Measurements from ENCODE around the gene INO80B. TPM values are rescaled to one million over a fixed set of nuclear protein-coding genes. Genes with fewer than 3 reads are reported as not detected.

The INO80B gene
- total RNA-seq, 4 donors from 2014 or later = 28.5 to 63.3 (median 48.0) TPM

DNA sequence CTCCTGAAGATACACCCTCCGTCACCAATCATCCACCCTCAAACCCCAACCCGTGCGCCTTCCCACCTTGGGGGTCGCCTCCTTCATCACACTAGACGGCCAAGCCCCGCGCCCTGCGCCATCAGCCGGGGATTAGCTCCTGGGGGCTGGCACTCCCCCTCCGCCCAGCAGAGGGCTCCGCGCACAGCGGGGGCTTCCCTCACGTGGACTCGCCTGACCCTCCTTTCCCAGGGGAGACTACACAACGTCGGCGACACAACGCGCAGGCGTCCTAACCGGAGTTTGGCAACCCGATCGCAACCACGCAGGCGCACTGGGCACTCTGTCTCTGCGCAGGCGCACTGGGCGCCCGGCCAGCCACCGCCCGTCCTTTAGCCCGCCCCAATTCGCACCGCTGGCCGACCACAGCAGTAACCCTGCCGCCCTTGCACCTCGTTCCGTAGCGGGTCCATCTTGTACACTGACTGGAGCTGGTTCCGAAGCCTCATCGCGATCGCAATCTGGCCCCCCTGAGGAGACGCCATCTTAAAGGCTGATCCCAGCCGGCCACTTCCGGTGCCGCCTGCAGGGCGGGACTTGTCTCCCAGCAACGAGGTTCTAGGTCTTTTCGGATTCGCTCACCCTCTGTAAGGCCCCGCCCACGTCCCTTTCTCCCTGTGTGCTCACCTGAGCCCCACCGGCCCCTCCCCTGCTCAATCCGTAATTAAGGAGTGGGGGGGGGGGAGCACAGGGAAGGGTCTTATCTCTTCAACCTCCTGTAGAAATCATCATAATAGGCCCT is 52.4 kb downstream of the INO80B start, which contains the start of gene PCGF1:
TSS of gene PCGF1 (minus strand) at position 551 of the 781 bp plus-strand sequence. CDS start at position 524, 27 bp downstream.
- DNase-seq = peak; percentile 99 to 100
- Histone ChIP-seq H3K4me1 (peaks cover 0 to 9% of the 10 kb centered on the region in 2 donors), H3K27ac (peak within 1 kb of the TSS; percentile 97 to 99), H3K27me3 (no peaks in the 10 kb centered on the region), H3K9me3 (no peaks in the 10 kb centered on the region), H3K36me3 (no peaks in the 10 kb centered on the region), H3K4me3 (peak within 1 kb of the TSS; percentile 72 to 73)
- intact Hi-C loops (cut with DNase I; ENCODE audit: low total_unique reads) = no loop called here
- TF ChIP-seq POLR2A (IDR thresholded peaks at IDR 0.05) = peak; percentile 7 to 60
- peak in 2 of 4 experiments; percentile 37 to 39 for TF ChIP-seq CTCF (IDR thresholded peaks at IDR 0.05)

Other genes with a start within 250 kb of the INO80B start
- gene SLC4A5, start 111.7 kb upstream of the INO80B start, total RNA-seq = 10 to 100 TPM in 1 of 4 donors, 1 to 10 TPM in 3; 2.1 to 15.1 (median 5.3) TPM
- 100 to 1,000 TPM in 2 of 4 donors, 10 to 100 TPM in 2; 48.2 to 140 (median 95.0) TPM for gene DCTN1, start 74.8 kb upstream of the INO80B start, total RNA-seq
- gene C2orf81, start 33.5 kb upstream of the INO80B start, total RNA-seq = 1 to 10 TPM in 3 of 4 donors, not detected in 1; 2.1 to 5.7 (median 2.9) TPM
- gene WDR54, start 33.4 kb upstream of the INO80B start, total RNA-seq = 10 to 100 TPM in 3 of 4 donors, not detected in 1; 12.3 to 19.7 (median 16.3) TPM
- 10 to 100 TPM in 2 of 4 donors, 1 to 10 TPM in 2; 9.8 to 36.3 (median 12.0) TPM for gene RTKN, start 13.2 kb upstream of the INO80B start, total RNA-seq
- gene WBP1, start 3.4 kb downstream of the INO80B start, total RNA-seq = 10 to 100 TPM; 25.4 to 74.2 (median 50.8) TPM
- 10 to 100 TPM; 20.2 to 56.2 (median 29.8) TPM for gene MOGS, start 10.3 kb downstream of the INO80B start, total RNA-seq
- 100 to 1,000 TPM in 1 of 4 donors, 10 to 100 TPM in 2, 1 to 10 TPM in 1; 8.8 to 101 (median 45.8) TPM for gene MRPL53, start 17.6 kb downstream of the INO80B start, total RNA-seq
- 10 to 100 TPM; 10.9 to 42.8 (median 35.7) TPM for gene CCDC142, start 27.9 kb downstream of the INO80B start, total RNA-seq
- gene TTC31, start 28.0 kb downstream of the INO80B start, total RNA-seq = 10 to 100 TPM in 3 of 4 donors, 1 to 10 TPM in 1; 8.5 to 29.2 (median 17.5) TPM
- gene LBX2, start 44.5 kb downstream of the INO80B start, total RNA-seq = 1 to 10 TPM in 1 of 4 donors, not detected in 3; 2.9 TPM
- gene PCGF1, start 52.6 kb downstream of the INO80B start, total RNA-seq = 10 to 100 TPM in 2 of 4 donors, 1 to 10 TPM in 2; 2.9 to 11.3 (median 9.7) TPM
- under 1 TPM in 1 of 4 donors, not detected in 3; 0.55 TPM for gene TLX2, start 59.4 kb downstream of the INO80B start, total RNA-seq
- not detected for gene DQX1, start 71.1 kb downstream of the INO80B start, total RNA-seq
- 10 to 100 TPM; 62.8 to 87.0 (median 70.7) TPM for gene AUP1, start 74.6 kb downstream of the INO80B start, total RNA-seq
- gene HTRA2, start 74.8 kb downstream of the INO80B start, total RNA-seq = 10 to 100 TPM; 13.1 to 40.1 (median 33.9) TPM
- 10 to 100 TPM in 3 of 4 donors, 1 to 10 TPM in 1; 9.5 to 26.5 (median 17.5) TPM for gene LOXL3, start 98.9 kb downstream of the INO80B start, total RNA-seq
- gene DOK1, start 99.6 kb downstream of the INO80B start, total RNA-seq = 10 to 100 TPM in 3 of 4 donors, under 1 TPM in 1; 0.29 to 85.0 (median 13.8) TPM
- gene M1AP, start 193.2 kb downstream of the INO80B start, total RNA-seq = under 1 TPM in 2 of 4 donors, not detected in 2; 0.49 to 0.76 TPM
- gene SEMA4F, start 199.2 kb downstream of the INO80B start, total RNA-seq = 10 to 100 TPM in 1 of 4 donors, 1 to 10 TPM in 3; 1.3 to 14.5 (median 4.8) TPM

All from uterus (tissue), 4 donors.